Calu3 (cell line): ENCODE measurements around the gene B4GALT5. TPM values are rescaled to one million over a fixed set of nuclear protein-coding genes. Genes with fewer than 3 reads are reported as not detected.
"Not testable (repeated sequence)": the region's sequence is repeated elsewhere in the genome, so short reads cannot be mapped to it uniquely, and the experiment has no call there.

Experiments used
- BruUV-seq: library from RNA; stranded (reverse); fragments of 400-500 nt; replicated peaks from 2 replicates; lab custom pipeline; 2021; lab: Mats Ljungman, UMichigan
- CTCF ChIA-PET: fragments of 300-600 bp; sonication (Branson Sonifier 250); formaldehyde crosslinking; loops from one replicate; lab custom pipeline; 2022; ENCODE audit warnings: antibody characterized with exemption; lab: Charles Lee
- DNase-seq: peaks from one replicate; pipeline ENCODE4 v3.0.0; 2022
- H3K27ac Mint-ChIP-seq: one replicate; pipeline ENCODE4 v1.8.0; 2022; ENCODE audit warnings: mixed read lengths; ENCODE audit not compliant: unreplicated experiment
- H3K27me3 Mint-ChIP-seq: one replicate; pipeline ENCODE4 v1.8.0; 2022; ENCODE audit warnings: mixed read lengths; ENCODE audit not compliant: unreplicated experiment
- H3K36me3 Mint-ChIP-seq: one replicate; pipeline ENCODE4 v1.8.0; 2022; ENCODE audit warnings: mild to moderate bottlenecking, moderate library complexity, mixed read lengths; ENCODE audit not compliant: insufficient read depth, unreplicated experiment
- H3K4me1 Mint-ChIP-seq: one replicate; pipeline ENCODE4 v1.8.0; 2022; ENCODE audit warnings: mild to moderate bottlenecking, low read depth, mixed read lengths; ENCODE audit not compliant: unreplicated experiment
- H3K4me3 Mint-ChIP-seq: one replicate; pipeline ENCODE4 v1.8.0; 2022; ENCODE audit warnings: mild to moderate bottlenecking, low read depth, moderate library complexity, mixed read lengths; ENCODE audit not compliant: unreplicated experiment
- H3K9me3 Mint-ChIP-seq: one replicate; pipeline ENCODE4 v1.8.0; 2022; ENCODE audit warnings: low read depth, mixed read lengths; ENCODE audit not compliant: unreplicated experiment
- CTCF ChIP-seq: fragments of 200-600 bp; IDR thresholded peaks from one replicate; pipeline ENCODE4 v1.8.0; 2022; ENCODE audit warnings: antibody characterized with exemption; ENCODE audit not compliant: unreplicated experiment
- intact Hi-C: fragments of 100-400 bp; cut with micrococcal nuclease; formaldehyde crosslinking; loops from one replicate; pipeline ENCODE4 v1.10.0; 2022; ENCODE audit not compliant: unreplicated experiment
- total RNA-seq: library from RNA; stranded (reverse); gene quantifications from 2 replicates; pipeline ENCODE4 v1.2.3, GENCODE V29; 2022

The B4GALT5 gene
- total RNA-seq, 1 experiment from 2014 or later = 117 TPM

DNA sequence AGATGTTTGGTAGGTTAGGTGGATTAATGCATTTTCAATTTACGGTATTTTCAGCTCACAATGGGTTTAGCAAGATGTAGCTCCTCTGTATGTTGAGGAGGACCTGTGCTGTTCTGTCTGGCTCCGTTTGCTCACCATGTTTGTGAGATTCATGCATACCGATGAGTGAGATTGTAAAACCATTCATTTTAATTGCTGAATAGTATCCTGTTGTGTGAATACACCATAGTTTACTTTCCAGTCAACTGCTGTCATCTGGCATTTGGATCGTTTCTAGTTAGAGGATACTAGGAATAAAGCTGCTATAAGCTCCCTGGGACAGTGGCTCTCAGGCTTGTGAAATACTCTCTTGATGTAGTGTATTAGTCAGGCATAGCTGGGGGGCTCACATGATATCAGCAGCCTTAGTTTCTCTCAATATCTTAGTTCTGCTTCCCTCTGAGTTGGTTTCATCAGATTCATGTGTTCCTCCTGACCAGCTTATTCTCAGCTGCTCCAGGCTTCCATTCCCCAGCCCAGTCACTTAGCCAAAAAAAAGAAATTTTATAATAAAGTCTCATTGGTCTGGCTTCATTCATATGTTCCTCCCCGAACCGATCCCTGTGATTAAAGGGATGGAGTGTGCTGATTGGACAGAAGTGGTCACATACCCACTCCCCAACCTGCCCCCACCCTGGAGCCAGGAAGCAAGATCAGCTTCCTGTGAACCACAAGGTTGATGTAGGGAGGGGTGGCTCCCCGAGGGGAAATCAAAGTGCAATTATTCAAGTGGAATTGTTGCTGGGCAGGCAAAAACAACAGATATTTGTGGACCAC lies 10.9 kb upstream of the B4GALT5 start:
- CTCF ChIA-PET = interaction anchor here (0.6 to 1.6 kb wide), 5 partner anchors 17 to 116 kb away, joined by 3 to 9 read pairs (median 4); no protein-coding TSS in a partner anchor
- intact Hi-C loops = no loop called here
- peak; percentile 41 for DNase-seq

GRCh38 chr20:49723758-49724157 lies 10.1 kb upstream of the B4GALT5 start:
- H3K27ac Mint-ChIP-seq, intact Hi-C loops, DNase-seq, H3K36me3 Mint-ChIP-seq, H3K27me3 Mint-ChIP-seq, H3K9me3 Mint-ChIP-seq, BruUV-seq, H3K4me3 Mint-ChIP-seq: not testable (repeated sequence)
- CTCF ChIA-PET = interaction anchor here (0.8 to 1.6 kb wide), 3 partner anchors 16 to 112 kb away, joined by 3 to 8 read pairs (median 3); no protein-coding TSS in a partner anchor
- peaks cover 11% of the 10 kb centered on the region for H3K4me1 Mint-ChIP-seq

More for the DNA sequence above, 10.9 kb upstream of the B4GALT5 start:
- TF ChIP-seq CTCF = no peak
- BruUV-seq = no TSS peak
- Mint-ChIP-seq H3K27ac (peak overlapping the region; percentile 13), H3K9me3 (peaks cover 3% of the 10 kb centered on the region), H3K27me3 (no peaks in the 10 kb centered on the region), H3K4me1 (peaks cover 17% of the 10 kb centered on the region), H3K36me3 (no peaks in the 10 kb centered on the region), H3K4me3 (no peak overlapping the region)

DNA sequence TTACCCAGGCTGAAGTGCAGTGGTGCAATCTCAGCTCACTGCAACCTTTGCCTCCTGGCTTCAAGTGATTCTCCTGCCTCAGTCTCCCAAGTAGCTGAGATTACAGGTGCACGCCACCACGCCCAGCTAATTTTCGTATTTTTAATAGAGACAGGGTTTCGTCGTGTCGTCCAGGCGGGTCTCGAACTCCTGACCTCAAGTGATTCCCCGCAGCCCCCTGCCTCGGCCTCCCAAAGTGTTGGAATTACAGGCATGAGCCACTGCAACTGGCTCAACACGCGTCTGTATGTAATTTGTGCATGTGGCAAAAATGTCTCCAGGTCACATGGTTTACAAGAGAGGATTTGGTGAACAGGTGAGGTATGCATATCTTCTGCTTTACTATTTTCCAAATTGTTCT lies 7.6 kb upstream of the B4GALT5 start:
- H3K36me3 Mint-ChIP-seq, H3K4me3 Mint-ChIP-seq, H3K9me3 Mint-ChIP-seq, intact Hi-C loops, BruUV-seq, DNase-seq, H3K27ac Mint-ChIP-seq, H3K27me3 Mint-ChIP-seq: not testable (repeated sequence)
- peaks cover 25% of the 10 kb centered on the region for H3K4me1 Mint-ChIP-seq
- CTCF ChIA-PET = interaction anchor here (0.8 kb wide), 1 partner anchor 12 kb away, joined by 3 read pairs; no protein-coding TSS in a partner anchor

DNA sequence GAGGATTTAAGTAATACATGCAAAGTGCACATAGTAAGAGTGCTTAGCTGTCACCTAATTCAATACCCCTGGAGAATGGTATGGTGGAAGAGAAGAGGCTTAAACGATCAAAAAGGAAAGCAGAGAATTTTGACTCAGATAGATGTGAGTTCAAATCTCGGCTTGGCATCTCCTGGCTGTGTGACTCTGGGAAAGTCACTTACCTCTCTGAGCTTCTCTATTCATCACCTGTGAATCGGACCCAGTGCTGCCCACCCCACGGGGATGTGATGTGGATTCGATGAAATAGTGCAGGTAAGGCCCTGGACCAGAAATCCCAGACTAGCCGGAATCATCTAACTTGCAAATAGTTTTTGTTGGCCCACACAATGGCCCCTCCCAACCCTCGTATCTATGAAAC lies 1.8 kb upstream of the B4GALT5 start:
- peaks cover 30% of the 10 kb centered on the region for H3K36me3 Mint-ChIP-seq
- DNase-seq = no peak
- H3K4me3 Mint-ChIP-seq = no peak overlapping the region
- CTCF ChIA-PET = interaction anchor here (1.3 kb wide), 1 partner anchor 61 kb away, joined by 4 read pairs; no protein-coding TSS in a partner anchor
- no peaks in the 10 kb centered on the region for H3K27me3 Mint-ChIP-seq
- TF ChIP-seq CTCF = no peak
- no peaks in the 10 kb centered on the region for H3K9me3 Mint-ChIP-seq
- intact Hi-C loops = no loop called here
- no peak overlapping the region for H3K27ac Mint-ChIP-seq
- peaks cover 40% of the 10 kb centered on the region for H3K4me1 Mint-ChIP-seq
- no TSS peak for BruUV-seq

DNA sequence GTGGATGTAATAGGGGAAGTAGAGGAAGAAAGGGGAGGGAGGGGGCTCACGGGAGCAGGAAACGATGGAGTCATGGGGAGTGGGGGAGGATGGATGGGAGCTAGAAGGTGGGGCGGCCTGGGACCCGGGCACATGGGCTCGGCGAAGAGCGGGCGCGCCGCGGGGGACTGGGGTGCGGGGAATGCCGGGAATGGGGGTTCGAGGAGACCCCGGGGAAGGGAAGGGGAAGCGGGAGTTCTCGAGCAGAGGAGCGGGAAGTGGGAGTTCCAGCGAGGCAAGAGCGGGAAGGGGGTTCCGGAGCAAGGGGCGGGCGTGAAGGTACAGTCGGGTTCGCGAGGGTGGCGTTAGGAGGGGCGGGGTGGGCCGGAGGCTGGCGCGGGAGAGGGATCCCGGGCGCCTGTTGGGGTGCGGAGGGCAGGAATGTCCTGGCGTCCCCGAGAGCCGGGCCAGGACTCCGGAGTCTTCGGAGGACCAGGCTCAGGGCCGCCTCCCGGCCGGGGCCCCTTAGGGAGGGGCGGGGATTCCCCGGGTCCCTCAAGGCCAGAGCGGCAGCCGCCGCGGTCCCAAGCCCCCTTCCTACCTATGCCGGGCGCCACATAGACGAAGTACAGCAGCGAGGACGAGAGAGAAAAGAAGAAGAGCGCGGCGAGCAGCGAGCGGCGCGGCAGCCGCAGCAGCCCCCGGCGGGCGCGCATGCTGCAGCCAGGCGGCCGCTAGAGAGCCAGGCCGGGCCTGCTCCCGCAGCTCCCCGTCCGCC lies 504 bp downstream of the B4GALT5 start:
- Mint-ChIP-seq H3K4me1 (peaks cover 48% of the 10 kb centered on the region), H3K4me3 (peak overlapping the region; percentile 92), H3K27ac (peak overlapping the region; percentile 89), H3K9me3 (no peaks in the 10 kb centered on the region), H3K27me3 (no peaks in the 10 kb centered on the region), H3K36me3 (peaks cover 34% of the 10 kb centered on the region)
- CTCF ChIA-PET = interaction anchor here (0.7 kb wide), 1 partner anchor 1233 kb away, joined by 5 read pairs; no protein-coding TSS in a partner anchor
- TF ChIP-seq CTCF = no peak
- BruUV-seq = no TSS peak
- DNase-seq = peak; percentile 56
- intact Hi-C loops = loop anchor here (2.0 to 5.0 kb wide), 4 partner anchors 36 to 101 kb away; no protein-coding TSS in a partner anchor
